ENCODE measurements around the gene ITGA11.

ITGA11 gene

DNA sequence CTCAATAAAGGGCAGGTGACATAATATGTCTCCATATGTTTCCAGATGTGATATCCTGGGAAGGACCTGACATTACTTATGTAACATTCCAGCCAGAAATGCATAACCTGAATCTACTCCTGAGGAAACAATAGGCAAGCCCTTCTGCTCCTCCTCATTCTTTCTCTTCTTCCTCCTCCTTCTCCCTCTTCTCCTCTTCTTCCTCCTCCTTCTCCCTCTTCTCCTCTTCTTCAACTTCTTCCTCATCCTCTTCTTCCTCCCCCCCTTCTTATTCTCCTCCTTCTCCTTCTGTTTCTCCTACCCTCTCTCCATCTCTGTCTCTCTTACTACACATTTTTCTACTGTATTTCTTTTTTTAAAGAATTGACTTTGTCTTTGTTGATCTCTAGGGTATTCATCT, 43.5 kb upstream of the ITGA11 start:
- no peak for DNase-seq
- TF ChIP-seq, protein P1, sequence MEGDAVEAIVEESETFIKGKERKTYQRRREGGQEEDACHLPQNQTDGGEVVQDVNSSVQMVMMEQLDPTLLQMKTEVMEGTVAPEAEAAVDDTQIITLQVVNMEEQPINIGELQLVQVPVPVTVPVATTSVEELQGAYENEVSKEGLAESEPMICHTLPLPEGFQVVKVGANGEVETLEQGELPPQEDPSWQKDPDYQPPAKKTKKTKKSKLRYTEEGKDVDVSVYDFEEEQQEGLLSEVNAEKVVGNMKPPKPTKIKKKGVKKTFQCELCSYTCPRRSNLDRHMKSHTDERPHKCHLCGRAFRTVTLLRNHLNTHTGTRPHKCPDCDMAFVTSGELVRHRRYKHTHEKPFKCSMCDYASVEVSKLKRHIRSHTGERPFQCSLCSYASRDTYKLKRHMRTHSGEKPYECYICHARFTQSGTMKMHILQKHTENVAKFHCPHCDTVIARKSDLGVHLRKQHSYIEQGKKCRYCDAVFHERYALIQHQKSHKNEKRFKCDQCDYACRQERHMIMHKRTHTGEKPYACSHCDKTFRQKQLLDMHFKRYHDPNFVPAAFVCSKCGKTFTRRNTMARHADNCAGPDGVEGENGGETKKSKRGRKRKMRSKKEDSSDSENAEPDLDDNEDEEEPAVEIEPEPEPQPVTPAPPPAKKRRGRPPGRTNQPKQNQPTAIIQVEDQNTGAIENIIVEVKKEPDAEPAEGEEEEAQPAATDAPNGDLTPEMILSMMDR (IDR thresholded peaks at IDR 0.05; ENCODE audit: low read depth, low read length) = no peak
- no peaks in the 10 kb centered on the region for H3K27me3 ChIP-seq
- H3K4me1 ChIP-seq = peaks cover 12% of the 10 kb centered on the region
- H3K9me3 ChIP-seq = no peaks in the 10 kb centered on the region
- H3K4me3 ChIP-seq (ENCODE audit: low read depth, low read length) = no peak overlapping the region
- no peaks in the 10 kb centered on the region for H3K36me3 ChIP-seq

DNA sequence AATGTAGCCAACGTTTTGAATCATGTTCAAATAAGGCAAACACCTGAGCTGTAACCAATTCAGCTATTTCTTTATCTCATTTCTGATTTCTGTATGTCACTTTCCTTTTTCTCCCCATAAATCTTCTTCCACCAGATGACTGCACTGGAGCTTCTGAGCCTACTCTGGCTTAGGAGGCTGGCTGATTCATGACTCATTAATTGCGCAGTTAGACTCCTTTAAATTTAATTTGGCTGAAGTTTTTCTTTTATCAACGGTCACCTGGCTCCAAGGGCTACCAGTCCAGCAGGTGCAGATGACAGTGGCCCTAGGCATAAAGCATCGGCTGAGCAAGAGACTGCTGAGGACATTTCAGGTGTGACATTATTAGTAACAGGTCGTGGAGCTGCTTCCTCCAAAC, 39.6 kb upstream of the ITGA11 start:
- peak; percentile 52 for DNase-seq
- no peaks in the 10 kb centered on the region for H3K36me3 ChIP-seq
- no peaks in the 10 kb centered on the region for H3K27me3 ChIP-seq
- TF ChIP-seq, protein P1 (IDR thresholded peaks at IDR 0.05; ENCODE audit: low read depth, low read length) = no peak
- H3K9me3 ChIP-seq = no peaks in the 10 kb centered on the region
- H3K4me3 ChIP-seq (ENCODE audit: low read depth, low read length) = no peak overlapping the region
- peaks cover 12% of the 10 kb centered on the region for H3K4me1 ChIP-seq

DNA sequence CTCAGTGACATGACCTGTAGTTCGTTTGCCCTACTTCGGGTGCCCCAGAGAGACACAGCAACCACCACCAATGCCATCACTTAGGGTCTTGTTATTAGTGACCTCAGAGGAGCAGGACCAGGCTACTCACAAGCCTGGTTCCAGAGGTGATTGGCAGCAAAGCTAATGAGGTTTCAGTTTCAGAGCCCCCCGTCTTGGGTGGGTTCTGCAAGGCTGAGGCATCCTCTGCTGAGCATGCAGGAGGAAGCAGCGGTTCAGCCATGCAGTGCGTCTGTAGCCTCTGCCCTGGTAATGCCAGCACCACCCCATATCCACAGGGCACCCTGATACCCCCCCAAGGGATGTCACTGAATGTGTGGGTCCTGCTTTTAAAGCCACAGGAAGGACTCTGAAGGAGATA, 39.0 kb upstream of the ITGA11 start:
- Histone ChIP-seq H3K4me1 (peaks cover 13% of the 10 kb centered on the region), H3K4me3 (ENCODE audit: low read depth, low read length) (no peak overlapping the region), H3K9me3 (no peaks in the 10 kb centered on the region), H3K27me3 (no peaks in the 10 kb centered on the region), H3K36me3 (no peaks in the 10 kb centered on the region)
- no peak for DNase-seq
- TF ChIP-seq, protein P1 (IDR thresholded peaks at IDR 0.05; ENCODE audit: low read depth, low read length) = no peak

DNA sequence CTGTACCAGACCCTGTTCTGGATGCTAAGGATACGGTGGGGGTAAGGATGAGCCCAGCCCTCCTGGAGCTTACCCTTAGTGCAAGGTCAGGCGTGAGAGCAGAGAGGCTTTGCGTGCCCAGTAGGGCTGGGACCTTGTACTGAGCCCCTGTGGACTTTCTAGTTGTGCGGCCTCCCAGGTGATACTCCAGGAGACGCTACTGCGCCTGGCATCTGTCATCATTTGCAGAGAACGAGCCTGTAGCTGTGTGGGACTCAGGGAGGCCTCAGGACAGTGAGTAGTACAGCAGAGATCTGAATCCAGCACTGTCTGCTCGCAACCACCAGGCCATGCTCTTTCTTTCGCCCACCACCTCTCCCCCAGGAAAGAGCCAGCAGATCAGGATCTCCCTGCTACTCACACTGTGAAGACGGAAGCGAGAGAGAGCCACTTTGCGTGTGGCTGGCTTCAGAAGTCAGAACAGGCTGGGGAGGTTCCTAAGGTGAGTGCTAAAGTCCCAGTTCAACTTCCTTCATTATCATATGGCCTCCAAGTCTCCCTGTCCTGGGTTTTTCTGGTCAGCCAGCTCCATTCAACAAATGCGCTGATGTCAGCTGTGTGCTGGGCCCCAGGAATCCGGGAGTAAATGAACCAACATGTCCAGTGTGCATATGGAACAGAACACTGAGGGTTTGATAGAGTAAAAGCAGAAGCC, 38.2 kb upstream of the ITGA11 start:
- no peak overlapping the region for H3K4me3 ChIP-seq (ENCODE audit: low read depth, low read length)
- H3K4me1 ChIP-seq = peaks cover 21% of the 10 kb centered on the region
- H3K27me3 ChIP-seq = no peaks in the 10 kb centered on the region
- no peaks in the 10 kb centered on the region for H3K9me3 ChIP-seq
- TF ChIP-seq, protein P1 (IDR thresholded peaks at IDR 0.05; ENCODE audit: low read depth, low read length) = no peak
- DNase-seq = no peak
- no peaks in the 10 kb centered on the region for H3K36me3 ChIP-seq

DNA sequence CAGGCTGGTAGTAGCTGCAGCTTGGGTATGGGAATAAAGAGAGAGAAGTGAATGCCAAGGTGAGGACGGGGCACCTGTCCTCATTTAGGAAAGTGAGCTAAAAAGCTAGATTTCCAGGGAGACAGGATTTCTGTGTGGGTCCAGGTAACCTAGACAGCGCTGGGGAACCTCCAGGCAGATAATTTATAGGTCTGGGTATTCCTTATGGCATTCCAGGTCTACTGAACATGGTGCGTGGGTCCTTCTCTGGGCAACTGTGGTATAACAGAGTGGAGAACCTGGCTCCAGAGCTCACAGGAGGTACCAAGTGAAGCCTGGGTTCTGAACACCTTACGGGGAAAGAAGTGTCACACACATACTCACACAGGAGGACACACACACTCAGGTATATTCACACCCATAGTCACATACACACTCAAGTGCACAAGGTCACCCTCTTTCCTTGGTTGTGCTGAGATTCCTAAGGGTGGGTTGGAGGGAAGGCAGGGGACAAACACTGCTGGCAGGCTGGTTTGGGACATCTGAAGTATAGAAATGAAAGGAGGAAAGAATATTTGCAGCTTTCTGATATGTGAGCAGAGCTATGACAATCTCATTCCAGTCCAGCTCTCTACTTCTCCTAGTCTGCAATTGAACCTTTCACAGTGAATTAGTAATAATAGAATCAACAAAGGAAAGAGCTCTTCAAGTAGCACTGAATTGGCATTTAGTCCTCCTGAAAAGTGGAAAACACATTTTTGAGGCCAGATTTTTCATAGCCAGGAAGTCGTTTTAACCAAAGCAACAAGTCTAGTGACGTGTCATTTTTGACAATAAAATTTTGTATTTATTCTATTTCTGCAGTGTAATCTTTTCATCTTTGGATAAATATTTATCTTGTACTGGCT, 37.4 kb upstream of the ITGA11 start:
- DNase-seq = no peak
- TF ChIP-seq, protein P1 (IDR thresholded peaks at IDR 0.05; ENCODE audit: low read depth, low read length) = no peak
- Histone ChIP-seq H3K36me3 (no peaks in the 10 kb centered on the region), H3K4me1 (peaks cover 29% of the 10 kb centered on the region), H3K27me3 (no peaks in the 10 kb centered on the region), H3K9me3 (no peaks in the 10 kb centered on the region), H3K4me3 (ENCODE audit: low read depth, low read length) (no peak overlapping the region)

DNA sequence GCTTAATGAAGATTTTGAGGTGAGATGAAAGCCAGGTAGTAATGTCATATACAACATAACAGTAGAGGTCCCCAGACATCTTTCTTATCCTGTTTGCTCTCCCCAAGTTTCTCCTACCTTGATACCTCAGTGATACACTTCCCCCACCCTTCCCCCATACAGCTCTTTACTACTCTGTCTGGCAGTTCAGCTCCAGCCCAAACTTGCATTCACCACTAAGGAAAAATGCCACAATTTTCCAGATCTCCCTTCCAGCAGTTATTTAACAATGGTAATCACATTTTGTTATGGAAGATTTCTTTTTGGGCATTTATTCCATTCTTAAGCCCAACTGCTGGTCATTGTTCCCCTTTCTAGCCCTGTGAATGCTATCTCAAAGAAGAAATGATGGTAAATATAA, 34.9 kb upstream of the ITGA11 start:
- Histone ChIP-seq H3K27me3 (no peaks in the 10 kb centered on the region), H3K9me3 (no peaks in the 10 kb centered on the region), H3K4me3 (ENCODE audit: low read depth, low read length) (no peak overlapping the region), H3K4me1 (peaks cover 38% of the 10 kb centered on the region), H3K36me3 (no peaks in the 10 kb centered on the region)
- no peak for DNase-seq
- TF ChIP-seq, protein P1 (IDR thresholded peaks at IDR 0.05; ENCODE audit: low read depth, low read length) = no peak

Data from BE2C (cell line).